IMR-90 (cell line): ENCODE data around the gene DYNLL2. TPM values are rescaled to one million over a fixed set of nuclear protein-coding genes. Genes with fewer than 3 reads are reported as not detected.
"Not testable (repeated sequence)": the region's sequence is repeated elsewhere in the genome, so short reads cannot be mapped to it uniquely, and the experiment has no call there.

Experiments
- ATAC-seq: fragments of 200-7000 bp; cut with Tn5 transposase; 2 replicates; pipeline ENCODE4 v1.9.1; 2020; ENCODE audit warnings: low read depth, mild to moderate bottlenecking, moderate library complexity
- BruUV-seq: library from RNA; stranded (reverse); fragments of 400-500 nt; replicated peaks from 2 replicates; lab custom pipeline; 2021; lab: Mats Ljungman, UMichigan
- CTCF ChIA-PET: fragments of 300-600 bp; formaldehyde crosslinking; extraction: SDS; loops from one replicate; lab custom pipeline; 2021; ENCODE audit warnings: antibody characterized with exemption; lab: Yijun Ruan, JAX
- POLR2A ChIA-PET: fragments of 300-600 bp; sonication (Branson Sonifier 250); formaldehyde crosslinking; loops from one replicate; lab custom pipeline; 2022; ENCODE audit warnings: antibody characterized with exemption; ENCODE audit not compliant: unreplicated experiment; lab: Charles Lee
- DNase-seq: peaks from one replicate; pipeline ENCODE4 v3.0.0; 2013
- H2AFZ ChIP-seq: replicated peaks from 2 replicates; pipeline ENCODE3; 2013; ENCODE audit warnings: low read length, mild to moderate bottlenecking; ENCODE audit not compliant: poor library complexity
- H2AK5ac ChIP-seq: 2 replicates; pipeline ENCODE4 v1.6.1; 2013; ENCODE audit warnings: low read depth, low read length, inconsistent platforms
- H2AK9ac ChIP-seq: replicated peaks from 2 replicates; pipeline ENCODE3; 2013; ENCODE audit warnings: mild to moderate bottlenecking, low read depth, low read length, moderate library complexity; ENCODE audit not compliant: poor library complexity
- H2BK120ac ChIP-seq: 2 replicates; pipeline ENCODE4 v1.6.1; 2013; ENCODE audit warnings: low read depth, low read length, inconsistent platforms
- H2BK15ac ChIP-seq: 3 replicates; pipeline ENCODE4 v1.6.1; 2013; ENCODE audit warnings: low read depth, low read length, inconsistent platforms
- H2BK20ac ChIP-seq: 2 replicates; pipeline ENCODE4 v1.6.1; 2013; ENCODE audit warnings: low read depth, mild to moderate bottlenecking, inconsistent platforms, low read length, moderate library complexity
- H2BK5ac ChIP-seq: 2 replicates; pipeline ENCODE4 v1.6.1; 2013; ENCODE audit warnings: mild to moderate bottlenecking, low read depth, low read length, inconsistent platforms; ENCODE audit not compliant: poor library complexity, severe bottlenecking
- H3K14ac ChIP-seq: replicated peaks from 2 replicates; pipeline ENCODE4 v1.6.1; 2013; ENCODE audit warnings: low read depth, low read length, inconsistent platforms
- H3K18ac ChIP-seq: 2 replicates; pipeline ENCODE4 v1.6.1; 2013; ENCODE audit warnings: low read depth, low read length, control low read depth
- H3K23ac ChIP-seq: 2 replicates; pipeline ENCODE4 v1.6.1; 2013; ENCODE audit warnings: low read depth, low read length, inconsistent platforms
- H3K27ac ChIP-seq: 2 replicates; pipeline ENCODE4 v1.5.1; 2013; ENCODE audit warnings: mild to moderate bottlenecking, control low read depth, low read length; ENCODE audit not compliant: insufficient read depth
- H3K27me3 ChIP-seq: 2 replicates; pipeline ENCODE4 v1.6.1; 2013; ENCODE audit warnings: low read length; ENCODE audit not compliant: control insufficient read depth, insufficient read depth
- H3K36me3 ChIP-seq: 2 replicates; pipeline ENCODE4 v1.6.1; 2013; ENCODE audit warnings: low read length, mixed read lengths; ENCODE audit not compliant: control insufficient read depth, insufficient read depth
- H3K4ac ChIP-seq: 2 replicates; pipeline ENCODE4 v1.6.1; 2013; ENCODE audit warnings: low read depth, low read length, inconsistent platforms
- H3K4me1 ChIP-seq: 2 replicates; pipeline ENCODE4 v1.6.1; 2013; ENCODE audit warnings: low read length, mixed read lengths; ENCODE audit not compliant: control insufficient read depth, insufficient read depth
- H3K4me2 ChIP-seq: 2 replicates; pipeline ENCODE4 v1.6.1; 2013; ENCODE audit warnings: low read depth, mild to moderate bottlenecking, control low read depth, low read length, moderate library complexity
- H3K4me3 ChIP-seq: 2 replicates; pipeline ENCODE4 v1.5.1; 2013; ENCODE audit warnings: low read depth, mild to moderate bottlenecking, control low read depth, low read length, moderate library complexity; ENCODE audit not compliant: insufficient read depth
- H3K56ac ChIP-seq: 2 replicates; pipeline ENCODE4 v1.6.1; 2013; ENCODE audit warnings: low read length, inconsistent platforms; ENCODE audit not compliant: insufficient read depth; ENCODE audit errors: extremely low read depth
- H3K79me1 ChIP-seq, 2 experiments: 2 replicates each; pipeline ENCODE4 v1.6.1; 2013; ENCODE audit warnings: low read length in 2 of 2, inconsistent platforms in 1 of 2, low read depth in 1 of 2
- H3K9ac ChIP-seq: 2 replicates; pipeline ENCODE4 v1.6.1; 2013; ENCODE audit warnings: low read depth, low read length, control low read depth
- H3K9me1 ChIP-seq: 2 replicates; pipeline ENCODE4 v1.6.1; 2013; ENCODE audit warnings: low read length, inconsistent platforms; ENCODE audit not compliant: insufficient read depth
- H3K9me3 ChIP-seq: 2 replicates; pipeline ENCODE4 v1.6.1; 2013; ENCODE audit warnings: low read length; ENCODE audit not compliant: control insufficient read depth, insufficient read depth
- H4K20me1 ChIP-seq: 2 replicates; pipeline ENCODE4 v1.6.1; 2013; ENCODE audit warnings: low read length, inconsistent platforms; ENCODE audit not compliant: insufficient read depth
- H4K5ac ChIP-seq: 2 replicates; pipeline ENCODE4 v1.6.1; 2013; ENCODE audit warnings: mild to moderate bottlenecking, low read depth, low read length, control low read depth
- H4K8ac ChIP-seq, 2 experiments: 2 replicates each; pipeline ENCODE4 v1.6.1; 2013; ENCODE audit warnings: low read depth in 2 of 2, low read length in 2 of 2, control low read depth in 1 of 2, inconsistent platforms in 1 of 2
- H4K91ac ChIP-seq: 2 replicates; pipeline ENCODE4 v1.6.1; 2013; ENCODE audit warnings: low read depth, low read length, inconsistent platforms; ENCODE audit not compliant: insufficient read depth
- BHLHE40 ChIP-seq: fragments of 150-350 bp; IDR thresholded peaks from 2 replicates; pipeline ENCODE4 v1.6.1; 2016; ENCODE audit warnings: mild to moderate bottlenecking, low read depth, low read length
- CEBPB ChIP-seq: IDR thresholded peaks from 2 replicates; pipeline ENCODE4 v1.6.1; 2012; ENCODE audit warnings: low read depth, low read length, improper control_type of control experiment
- CHD1 ChIP-seq: IDR thresholded peaks from 2 replicates; pipeline ENCODE4 v1.6.1; 2012; ENCODE audit warnings: low read depth, low read length, improper control_type of control experiment
- MXI1 ChIP-seq: IDR thresholded peaks from 2 replicates; pipeline ENCODE4 v1.6.1; 2012; ENCODE audit warnings: low read depth, mild to moderate bottlenecking, low read length, moderate library complexity, borderline replicate concordance
- RFX5 ChIP-seq: IDR thresholded peaks from 2 replicates; pipeline ENCODE4 v1.8.0; 2012; ENCODE audit warnings: low read depth, mild to moderate bottlenecking, low read length, moderate library complexity
- SMC3 ChIP-seq: fragments of 150-350 bp; IDR thresholded peaks from 2 replicates; pipeline ENCODE4 v1.6.1; 2016; ENCODE audit warnings: low read depth, mild to moderate bottlenecking, antibody characterized with exemption, low read length, moderate library complexity
- dilution Hi-C: fragments of 300-500 bp; cut with HindIII; formaldehyde crosslinking; loops from one replicate; pipeline ENCODE4 v1.14.3; 2018; ENCODE audit warnings: low sequenced_read_pairs; ENCODE audit not compliant: unreplicated experiment
- in situ Hi-C: fragments of 300-500 bp; cut with MboI; formaldehyde crosslinking; loops from 3 replicates; pipeline ENCODE4 v1.14.3; 2019; ENCODE audit warnings: low sequenced_read_pairs, inconsistent platforms, mixed read lengths
- intact Hi-C: fragments of 100-400 bp; cut with micrococcal nuclease; formaldehyde crosslinking; loops from 2 replicates; pipeline ENCODE4 v1.10.0; 2022
- polyA plus RNA-seq, 3 experiments: library from polyadenylated mRNA; depleted of rRNA; stranded (reverse); fragments of >200 nt; gene quantifications; 2 replicates each; pipeline ENCODE4 v1.2.3, GENCODE V29; 2012; ENCODE audit warnings: low replicate concordance in 1 of 3
- total RNA-seq: library from RNA; depleted of rRNA; stranded (reverse); fragments of >200 nt; gene quantifications from 2 replicates; pipeline ENCODE4 v1.2.3, GENCODE V29; 2012

The DYNLL2 gene
- total and polyA plus RNA-seq, 2 of the 4 experiments (the other 2 are of a cell fraction) = 9.1 to 14.2 TPM

DNA sequence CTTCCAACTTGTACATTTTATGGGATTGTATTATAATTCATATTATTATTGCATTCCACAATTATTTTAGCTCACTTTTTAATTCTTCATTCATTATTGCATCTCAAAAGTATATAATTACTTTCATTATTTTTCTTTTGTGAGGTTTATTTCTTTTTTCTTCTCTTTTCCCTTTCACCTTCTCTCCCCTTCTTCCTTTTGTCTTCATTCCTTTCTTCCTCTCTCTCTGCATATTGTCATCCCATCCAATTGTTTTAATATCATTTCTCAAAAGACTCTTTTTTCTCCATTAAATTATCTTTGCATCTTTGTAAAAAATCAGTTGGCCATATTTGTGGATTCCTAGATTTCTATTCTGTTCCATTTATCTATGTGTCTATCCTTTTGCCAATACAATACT lies 17.3 kb downstream of the DYNLL2 start:
- intact Hi-C loops = no loop called here
- Histone ChIP-seq H2BK120ac (no peak overlapping the region), H3K4ac (no peak overlapping the region), H4K91ac (no peak overlapping the region), H4K20me1 (no peaks in the 10 kb centered on the region), H3K23ac (no peak overlapping the region), H3K36me3 (no peaks in the 10 kb centered on the region), H2AK9ac (no peak overlapping the region), H3K14ac (no peak overlapping the region), H3K4me1 (no peaks in the 10 kb centered on the region), H3K27ac (no peak overlapping the region), H2BK5ac (no peak overlapping the region), H2AFZ (no peak overlapping the region), H3K9me1 (peaks cover 3% of the 10 kb centered on the region; the same call in 1 of the 2 replicates), H4K5ac (no peak overlapping the region), H3K9me3 (no peaks in the 10 kb centered on the region), H2BK20ac (no peak overlapping the region), H2AK5ac (no peak overlapping the region), H3K4me2 (no peak overlapping the region), H3K18ac (no peak overlapping the region), H3K9ac (no peak overlapping the region), H3K56ac (no peak overlapping the region), H2BK15ac (no peak overlapping the region), H3K79me1 (peaks cover 0 to 6% of the 10 kb centered on the region in 2 experiments; a peak in 1 of 4 replicates), H3K27me3 (no peaks in the 10 kb centered on the region), H4K8ac (no peak overlapping the region), H3K4me3 (no peak overlapping the region)
- in situ Hi-C loops = loop anchor here (25.0 kb wide), 2 partner anchors 863 to 988 kb away; no protein-coding TSS in a partner anchor
- ATAC-seq = no peak
- TF ChIP-seq SMC3 (no peak), BHLHE40 (no peak), CEBPB (no peak), CHD1 (no peak), MXI1 (no peak), RFX5 (no peak)
- ChIA-PET CTCF (interaction anchor here (1.4 kb wide), 1 partner anchor 268 kb away, joined by 4 read pairs; no protein-coding TSS in a partner anchor), POLR2A (no interaction called here)
- BruUV-seq = no TSS peak
- dilution Hi-C loops = no loop called here
- DNase-seq = no peak

DNA sequence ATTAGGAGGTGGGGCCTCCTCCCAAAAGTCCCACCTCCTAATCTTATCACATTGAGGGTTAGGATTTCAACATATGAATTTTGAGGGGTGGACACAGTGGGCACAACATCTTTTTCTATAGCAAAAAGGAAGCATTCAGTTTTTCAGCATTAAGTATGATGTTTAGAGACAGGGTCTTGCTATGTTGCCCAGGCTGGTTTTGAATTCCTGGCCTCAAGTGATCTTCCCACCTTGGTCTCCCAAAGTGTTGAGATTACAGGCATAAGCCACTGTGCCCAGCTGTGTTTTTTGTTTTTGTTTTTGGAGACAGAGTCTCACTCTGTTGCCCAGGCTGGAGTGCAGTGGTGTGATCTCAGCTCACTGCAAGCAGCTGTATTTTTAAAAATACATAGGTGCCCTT lies 18.7 kb downstream of the DYNLL2 start:
- H3K23ac ChIP-seq, POLR2A ChIA-PET, H3K4ac ChIP-seq, H3K56ac ChIP-seq, intact Hi-C loops, H2AK9ac ChIP-seq, dilution Hi-C loops, H3K14ac ChIP-seq, H3K4me1 ChIP-seq, H3K79me1 ChIP-seq, H2AK5ac ChIP-seq, H4K8ac ChIP-seq, H2BK120ac ChIP-seq, H3K9me3 ChIP-seq, H3K9ac ChIP-seq, H4K91ac ChIP-seq, H3K27ac ChIP-seq, H3K36me3 ChIP-seq, H3K18ac ChIP-seq, BruUV-seq, H2AFZ ChIP-seq, H4K5ac ChIP-seq, H2BK20ac ChIP-seq, ATAC-seq, H4K20me1 ChIP-seq, H3K27me3 ChIP-seq, DNase-seq, H3K4me2 ChIP-seq, H2BK15ac ChIP-seq, H3K4me3 ChIP-seq, H3K9me1 ChIP-seq, H2BK5ac ChIP-seq: not testable (repeated sequence)
- CTCF ChIA-PET = interaction anchor here (1.4 kb wide), 1 partner anchor 269 kb away, joined by 4 read pairs; no protein-coding TSS in a partner anchor
- in situ Hi-C loops = loop anchor here (25.0 kb wide), 2 partner anchors 865 to 990 kb away; no protein-coding TSS in a partner anchor
